Astrocyte (in vitro differentiated cells and primary cell): ENCODE results near the gene PTPRB. TPM values are rescaled to one million over a fixed set of nuclear protein-coding genes. Genes with fewer than 3 reads are reported as not detected.

Experiments used
- DNase-seq: peaks from one replicate; pipeline ENCODE4 v3.0.0-alpha.2; 2010; ENCODE audit warnings: low read depth
- FAIRE-seq: peaks from 2 replicates; lab custom pipeline; 2011; peaks lifted over from hg19 to GRCh38; lab: Jason Lieb, UNC
- H2AFZ ChIP-seq: 2 replicates; pipeline ENCODE4 v1.6.0; 2012; ENCODE audit warnings: low read depth, low read length, inconsistent platforms
- H3K27ac ChIP-seq: 2 replicates; pipeline ENCODE4 v1.5.1; 2011; ENCODE audit warnings: low read depth, low read length, inconsistent platforms
- H3K27me3 ChIP-seq: 2 replicates; pipeline ENCODE4 v1.6.0; 2011; ENCODE audit warnings: low read length, inconsistent platforms; ENCODE audit not compliant: insufficient read depth
- H3K36me3 ChIP-seq: 2 replicates; pipeline ENCODE4 v1.5.1; 2011; ENCODE audit warnings: low read length, inconsistent platforms; ENCODE audit not compliant: insufficient read depth
- H3K4me1 ChIP-seq: 2 replicates; pipeline ENCODE4 v1.5.1; 2011; ENCODE audit warnings: low read length, inconsistent platforms; ENCODE audit not compliant: insufficient read depth
- H3K4me2 ChIP-seq: 2 replicates; pipeline ENCODE4 v1.6.0; 2012; ENCODE audit warnings: low read length, inconsistent platforms
- H3K4me3 ChIP-seq: 2 replicates; pipeline ENCODE4 v1.5.1; 2011; ENCODE audit warnings: low read depth, mild to moderate bottlenecking, low read length, inconsistent platforms; ENCODE audit not compliant: insufficient read depth
- H3K79me2 ChIP-seq: 2 replicates; pipeline ENCODE4 v1.6.0; 2012; ENCODE audit warnings: mild to moderate bottlenecking, low read length, inconsistent platforms; ENCODE audit not compliant: insufficient read depth
- H3K9ac ChIP-seq: 2 replicates; pipeline ENCODE4 v1.6.0; 2012; ENCODE audit warnings: mild to moderate bottlenecking, low read length, inconsistent platforms
- H3K9me3 ChIP-seq: 2 replicates; pipeline ENCODE4 v1.5.1; 2012; ENCODE audit warnings: low read depth, mild to moderate bottlenecking, low read length, inconsistent platforms; ENCODE audit not compliant: insufficient read depth
- H4K20me1 ChIP-seq: 2 replicates; pipeline ENCODE4 v1.6.0; 2012; ENCODE audit warnings: low read length, inconsistent platforms; ENCODE audit not compliant: insufficient read depth
- H3K27ac Mint-ChIP-seq: one replicate; pipeline ENCODE4 v1.8.0; 2021; ENCODE audit warnings: mild to moderate bottlenecking, mixed read lengths; ENCODE audit not compliant: unreplicated experiment
- H3K27me3 Mint-ChIP-seq: one replicate; pipeline ENCODE4 v1.8.0; 2021; ENCODE audit warnings: low read depth, mixed read lengths; ENCODE audit not compliant: unreplicated experiment
- H3K36me3 Mint-ChIP-seq: one replicate; pipeline ENCODE4 v1.8.0; 2021; ENCODE audit warnings: low read depth, mixed read lengths; ENCODE audit not compliant: unreplicated experiment
- H3K4me1 Mint-ChIP-seq: one replicate; pipeline ENCODE4 v1.8.0; 2021; ENCODE audit warnings: low read depth, mixed read lengths; ENCODE audit not compliant: unreplicated experiment
- H3K4me3 Mint-ChIP-seq: one replicate; pipeline ENCODE4 v1.8.0; 2021; ENCODE audit warnings: mild to moderate bottlenecking, moderate library complexity, mixed read lengths; ENCODE audit not compliant: unreplicated experiment
- H3K9me3 Mint-ChIP-seq: one replicate; pipeline ENCODE4 v1.8.0; 2021; ENCODE audit warnings: mild to moderate bottlenecking, mixed read lengths; ENCODE audit not compliant: unreplicated experiment
- EZH2 ChIP-seq: IDR thresholded peaks from 2 replicates; pipeline ENCODE4 v1.6.1; 2012; ENCODE audit warnings: mild to moderate bottlenecking, low read length, inconsistent platforms; ENCODE audit not compliant: insufficient read depth
- total RNA-seq: library from RNA; stranded (reverse); gene quantifications from 2 replicates; pipeline ENCODE4 v1.2.1, GENCODE V29; 2021
- TF ChIP-seq, protein P1 (sequence below): IDR thresholded peaks from 2 replicates; pipeline ENCODE4 v1.5.1; 2011; ENCODE audit warnings: low read depth, mild to moderate bottlenecking, inconsistent platforms, low read length, moderate library complexity; ENCODE audit not compliant: insufficient read depth

The PTPRB gene
- total RNA-seq, 1 donor from 2014 or later = 2.5 TPM

DNA sequence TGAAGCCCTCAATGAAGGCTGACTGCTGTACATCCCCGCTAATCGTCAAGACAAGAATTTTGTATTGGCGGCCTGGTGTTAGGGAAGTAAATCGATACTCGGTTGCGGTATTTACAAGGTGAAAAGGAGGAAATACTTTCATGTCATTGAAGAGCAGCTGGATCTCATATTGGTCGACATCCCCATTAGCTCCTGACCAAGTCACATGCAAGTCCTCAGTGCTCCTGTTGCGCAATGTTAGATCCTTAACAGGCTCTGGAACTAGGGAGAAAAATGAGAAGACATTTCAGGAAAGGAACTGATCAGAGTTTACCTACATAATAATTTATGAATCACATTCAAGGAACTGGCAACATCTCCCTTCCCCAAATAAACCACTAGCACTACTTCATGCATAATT lies 66.2 kb downstream of the PTPRB start:
- Histone ChIP-seq H3K4me1 (no peaks in the 10 kb centered on the region), H3K79me2 (no peaks in the 10 kb centered on the region), H3K36me3 (peaks cover 13% of the 10 kb centered on the region), H3K4me2 (no peak overlapping the region), H2AFZ (no peak overlapping the region), H3K4me3 (no peak overlapping the region), H4K20me1 (no peaks in the 10 kb centered on the region), H3K9ac (no peak overlapping the region), H3K9me3 (no peaks in the 10 kb centered on the region), H3K27ac (no peak overlapping the region), H3K27me3 (no peaks in the 10 kb centered on the region)
- FAIRE-seq = no peak
- Mint-ChIP-seq H3K27me3 (no peaks in the 10 kb centered on the region), H3K36me3 (peaks cover 2% of the 10 kb centered on the region), H3K27ac (no peak overlapping the region), H3K4me1 (no peaks in the 10 kb centered on the region), H3K4me3 (no peak overlapping the region), H3K9me3 (peaks cover 2% of the 10 kb centered on the region)
- TF ChIP-seq, protein P1, sequence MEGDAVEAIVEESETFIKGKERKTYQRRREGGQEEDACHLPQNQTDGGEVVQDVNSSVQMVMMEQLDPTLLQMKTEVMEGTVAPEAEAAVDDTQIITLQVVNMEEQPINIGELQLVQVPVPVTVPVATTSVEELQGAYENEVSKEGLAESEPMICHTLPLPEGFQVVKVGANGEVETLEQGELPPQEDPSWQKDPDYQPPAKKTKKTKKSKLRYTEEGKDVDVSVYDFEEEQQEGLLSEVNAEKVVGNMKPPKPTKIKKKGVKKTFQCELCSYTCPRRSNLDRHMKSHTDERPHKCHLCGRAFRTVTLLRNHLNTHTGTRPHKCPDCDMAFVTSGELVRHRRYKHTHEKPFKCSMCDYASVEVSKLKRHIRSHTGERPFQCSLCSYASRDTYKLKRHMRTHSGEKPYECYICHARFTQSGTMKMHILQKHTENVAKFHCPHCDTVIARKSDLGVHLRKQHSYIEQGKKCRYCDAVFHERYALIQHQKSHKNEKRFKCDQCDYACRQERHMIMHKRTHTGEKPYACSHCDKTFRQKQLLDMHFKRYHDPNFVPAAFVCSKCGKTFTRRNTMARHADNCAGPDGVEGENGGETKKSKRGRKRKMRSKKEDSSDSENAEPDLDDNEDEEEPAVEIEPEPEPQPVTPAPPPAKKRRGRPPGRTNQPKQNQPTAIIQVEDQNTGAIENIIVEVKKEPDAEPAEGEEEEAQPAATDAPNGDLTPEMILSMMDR = no peak
- no peak for TF ChIP-seq EZH2
- DNase-seq = no peak

DNA sequence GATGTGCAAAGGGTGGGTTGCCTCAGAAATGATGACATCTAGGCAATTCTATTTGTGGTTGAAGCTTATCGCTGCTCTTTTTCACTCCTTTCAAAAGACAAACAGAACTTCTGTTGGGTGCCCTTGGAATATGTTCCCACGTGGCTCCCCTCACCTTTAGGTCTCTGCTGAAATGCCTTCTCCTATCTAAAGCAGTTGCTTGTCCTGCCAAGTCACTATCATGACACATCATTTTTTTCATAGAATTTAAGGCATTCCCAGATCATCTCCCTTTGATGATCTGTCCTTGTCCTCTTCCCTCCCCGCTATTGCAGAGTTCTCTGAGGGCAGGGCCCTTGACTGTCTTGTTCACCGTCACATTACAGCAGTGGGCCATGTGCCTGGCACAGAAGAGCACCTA lies 75.7 kb downstream of the PTPRB start:
- TF ChIP-seq, protein P1 = no peak
- TF ChIP-seq EZH2 = no peak
- Mint-ChIP-seq H3K27me3 (peaks cover 8% of the 10 kb centered on the region), H3K4me1 (no peaks in the 10 kb centered on the region)

DNA sequence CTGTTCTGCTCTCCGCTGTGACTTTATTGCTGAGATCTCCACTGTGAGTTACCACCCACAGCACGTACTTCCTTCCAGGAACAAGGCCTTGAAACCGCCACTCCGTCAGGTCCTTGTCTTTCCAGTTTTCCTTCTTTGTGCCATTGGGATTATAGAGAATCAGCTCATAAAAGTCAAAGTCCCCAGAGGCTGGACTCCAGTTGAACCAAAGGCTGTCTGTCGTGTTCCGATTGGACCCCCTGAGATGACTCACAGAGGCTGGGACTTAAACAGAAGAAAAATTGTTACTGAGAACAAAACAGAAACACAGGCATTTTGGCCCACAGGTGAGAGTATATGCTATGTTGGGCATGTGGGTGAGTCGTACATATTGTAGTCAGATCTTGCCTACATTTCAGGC lies 76.6 kb downstream of the PTPRB start:
- TF ChIP-seq EZH2 = no peak
- TF ChIP-seq, protein P1 = no peak
- Histone ChIP-seq H3K9ac (no peak overlapping the region), H3K36me3 (peaks cover 2% of the 10 kb centered on the region), H3K27ac (no peak overlapping the region), H3K4me1 (no peaks in the 10 kb centered on the region), H3K4me3 (no peak overlapping the region), H4K20me1 (no peaks in the 10 kb centered on the region), H3K4me2 (no peak overlapping the region), H3K79me2 (no peaks in the 10 kb centered on the region), H3K9me3 (no peaks in the 10 kb centered on the region), H3K27me3 (no peaks in the 10 kb centered on the region), H2AFZ (no peak overlapping the region)
- DNase-seq (no peak), FAIRE-seq (no peak)
- no peak overlapping the region for H3K4me3 Mint-ChIP-seq
- H3K36me3 Mint-ChIP-seq = peaks cover 3% of the 10 kb centered on the region
- H3K9me3 Mint-ChIP-seq = peaks cover 5% of the 10 kb centered on the region
- peaks cover 7% of the 10 kb centered on the region for H3K4me1 Mint-ChIP-seq
- H3K27ac Mint-ChIP-seq = no peak overlapping the region
- peaks cover 8% of the 10 kb centered on the region for H3K27me3 Mint-ChIP-seq

More for the DNA sequence above, 75.7 kb downstream of the PTPRB start:
- DNase-seq = no peak
- H3K4me2 ChIP-seq = no peak overlapping the region
- no peak overlapping the region for H3K9ac ChIP-seq
- H3K27ac ChIP-seq = no peak overlapping the region
- H3K9me3 ChIP-seq = no peaks in the 10 kb centered on the region
- Mint-ChIP-seq H3K4me3 (no peak overlapping the region), H3K36me3 (peaks cover 4% of the 10 kb centered on the region), H3K27ac (no peak overlapping the region), H3K9me3 (peaks cover 6% of the 10 kb centered on the region)
- peaks cover 5% of the 10 kb centered on the region for H3K36me3 ChIP-seq
- no peaks in the 10 kb centered on the region for H3K27me3 ChIP-seq
- H3K79me2 ChIP-seq = no peaks in the 10 kb centered on the region
- no peak overlapping the region for H3K4me3 ChIP-seq
- no peaks in the 10 kb centered on the region for H4K20me1 ChIP-seq
- no peak for FAIRE-seq
- no peak overlapping the region for H2AFZ ChIP-seq
- H3K4me1 ChIP-seq = no peaks in the 10 kb centered on the region
